GM12874 (cell line): ENCODE measurements around the gene ITPR2.

Source experiments
- TF ChIP-seq, protein P1 (sequence below): IDR thresholded peaks from 2 replicates; pipeline ENCODE4 v1.5.1; 2011; ENCODE audit warnings: low read depth, mild to moderate bottlenecking, control low read depth, low read length, moderate library complexity; ENCODE audit not compliant: insufficient read depth

ITPR2 gene

DNA sequence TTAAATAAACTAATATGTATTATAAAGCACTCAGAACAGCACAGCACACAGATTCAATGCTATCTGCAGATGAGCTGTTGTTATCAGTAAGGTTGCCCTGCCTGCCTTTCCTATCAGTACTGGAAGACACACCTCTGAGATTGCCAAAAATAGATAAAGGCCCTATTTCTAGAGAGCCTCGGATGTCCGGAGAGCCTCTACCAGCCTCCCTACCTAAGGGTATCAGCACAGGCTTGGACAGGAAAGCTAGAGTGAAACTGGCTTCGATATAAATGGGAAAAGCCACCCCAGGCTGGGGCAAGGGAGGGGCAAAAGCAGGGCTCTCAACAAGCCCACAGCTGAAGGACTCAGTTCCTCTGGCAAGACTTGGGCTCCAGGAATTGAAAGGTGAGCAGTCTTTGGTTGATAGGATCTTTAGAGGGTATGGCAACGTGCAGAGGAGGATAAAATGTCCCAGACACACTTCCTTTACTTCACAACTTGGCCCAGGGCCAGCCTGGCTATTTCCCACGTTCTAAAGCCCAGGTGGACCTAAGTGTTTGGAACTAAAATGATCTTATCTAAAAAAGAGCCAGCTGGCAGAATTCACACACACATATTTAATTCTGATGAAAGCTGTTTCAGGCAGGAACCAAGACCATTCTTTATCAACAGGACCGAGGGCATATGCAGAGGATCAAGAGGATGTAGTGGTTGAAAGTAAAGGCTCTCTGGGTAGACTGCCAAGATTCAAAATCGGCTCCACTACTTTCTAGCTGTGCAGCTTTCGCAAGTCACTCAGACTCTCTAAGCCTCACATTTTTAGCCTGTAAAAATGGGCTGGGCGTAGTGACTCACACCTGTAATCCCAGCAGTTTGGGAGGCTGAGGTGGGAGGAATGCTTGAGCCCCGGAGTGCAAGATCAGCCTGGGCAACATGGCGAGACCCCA lies 37.8 kb upstream of the ITPR2 start:
- TF ChIP-seq, protein P1, sequence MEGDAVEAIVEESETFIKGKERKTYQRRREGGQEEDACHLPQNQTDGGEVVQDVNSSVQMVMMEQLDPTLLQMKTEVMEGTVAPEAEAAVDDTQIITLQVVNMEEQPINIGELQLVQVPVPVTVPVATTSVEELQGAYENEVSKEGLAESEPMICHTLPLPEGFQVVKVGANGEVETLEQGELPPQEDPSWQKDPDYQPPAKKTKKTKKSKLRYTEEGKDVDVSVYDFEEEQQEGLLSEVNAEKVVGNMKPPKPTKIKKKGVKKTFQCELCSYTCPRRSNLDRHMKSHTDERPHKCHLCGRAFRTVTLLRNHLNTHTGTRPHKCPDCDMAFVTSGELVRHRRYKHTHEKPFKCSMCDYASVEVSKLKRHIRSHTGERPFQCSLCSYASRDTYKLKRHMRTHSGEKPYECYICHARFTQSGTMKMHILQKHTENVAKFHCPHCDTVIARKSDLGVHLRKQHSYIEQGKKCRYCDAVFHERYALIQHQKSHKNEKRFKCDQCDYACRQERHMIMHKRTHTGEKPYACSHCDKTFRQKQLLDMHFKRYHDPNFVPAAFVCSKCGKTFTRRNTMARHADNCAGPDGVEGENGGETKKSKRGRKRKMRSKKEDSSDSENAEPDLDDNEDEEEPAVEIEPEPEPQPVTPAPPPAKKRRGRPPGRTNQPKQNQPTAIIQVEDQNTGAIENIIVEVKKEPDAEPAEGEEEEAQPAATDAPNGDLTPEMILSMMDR = no peak

DNA sequence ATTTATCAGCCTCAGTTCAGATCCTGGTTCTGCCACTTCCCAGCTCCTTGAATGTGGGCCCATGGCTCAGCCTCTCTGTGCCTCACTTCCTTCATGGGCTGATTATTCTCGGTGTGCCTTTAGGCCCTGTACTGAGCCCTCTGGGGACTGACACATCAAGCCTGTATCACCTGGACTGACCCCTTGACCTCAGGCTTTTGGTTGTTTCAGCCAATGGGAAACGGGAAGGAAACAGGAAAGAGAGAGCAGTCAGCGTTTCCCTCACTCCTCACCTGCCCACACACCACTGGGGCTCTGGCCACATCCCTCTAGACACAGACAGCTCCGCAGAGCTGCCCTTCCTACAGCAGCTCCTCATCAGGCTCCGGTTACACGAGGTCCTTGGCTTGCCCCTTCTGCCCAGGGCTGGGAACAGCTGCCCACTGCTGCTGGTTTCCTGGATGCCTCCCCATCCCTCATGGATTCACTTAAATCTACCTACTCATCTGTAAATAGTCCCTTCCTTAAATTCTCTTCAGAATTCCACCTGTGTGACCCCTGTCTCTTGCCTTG lies 37.0 kb upstream of the ITPR2 start:
- TF ChIP-seq, protein P1 = no peak

- TF ChIP-seq, protein P1 = no peak
These were observed 36.1 kb upstream of the ITPR2 start for GRCh38 chr12:26869104-26869494.

DNA sequence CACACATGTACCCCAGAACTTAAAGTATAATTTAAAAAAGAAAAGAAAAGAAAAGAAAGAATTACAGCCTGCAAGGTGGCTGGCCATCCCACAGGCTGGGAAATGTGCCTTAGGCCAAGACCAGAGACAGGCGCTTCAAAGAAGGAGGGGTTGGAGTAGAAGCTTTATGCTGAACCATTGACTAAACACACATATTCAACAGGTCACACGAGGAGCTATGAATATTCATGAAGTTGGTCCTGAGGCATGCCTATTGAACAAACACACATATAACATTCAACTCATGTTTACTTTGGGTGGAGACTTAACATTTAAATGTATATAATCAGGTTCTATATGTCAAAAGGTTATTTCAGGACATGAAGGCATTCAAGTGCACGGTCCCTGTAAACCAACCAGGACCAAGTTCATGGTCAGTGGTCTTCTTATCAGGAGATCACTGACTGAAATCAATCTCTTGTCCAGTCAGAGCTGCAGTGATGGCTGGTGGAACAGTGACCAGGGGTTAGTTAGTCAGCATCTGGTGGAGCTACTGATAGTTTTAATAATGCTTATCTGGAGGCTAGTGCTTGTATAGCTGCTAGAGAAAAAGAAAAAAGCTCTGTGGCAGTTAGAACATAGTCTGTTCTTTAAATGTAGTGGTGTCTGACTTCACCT lies 35.6 kb upstream of the ITPR2 start:
- TF ChIP-seq, protein P1 = no peak

- TF ChIP-seq, protein P1 = no peak
These were observed 34.1 kb upstream of the ITPR2 start for GRCh38 chr12:26867080-26867479.

- TF ChIP-seq, protein P1 = no peak; the same call in 1 of the 2 replicates
These were observed 30.5 kb upstream of the ITPR2 start for GRCh38 chr12:26863515-26863914.

GRCh38 chr12:26861690-26862089 lies 28.7 kb upstream of the ITPR2 start:
- TF ChIP-seq, protein P1 = no peak
